Mesothelial cell of epicardium (in vitro differentiated cells): Measurements from ENCODE around the gene UNC5A. TPM values are rescaled to one million over a fixed set of nuclear protein-coding genes. Genes with fewer than 3 reads are reported as not detected.

Source experiments
- DNase-seq, 2 experiments: peaks; one replicate each; pipeline ENCODE4 v3.0.0; 2021; ENCODE audit warnings: low spot score in 2 of 2; ENCODE audit not compliant: unreplicated experiment in 2 of 2
- H3K27ac Mint-ChIP-seq: 2 replicates; pipeline ENCODE4 v1.8.0; 2021; ENCODE audit warnings: mixed read lengths
- H3K27me3 Mint-ChIP-seq: 2 replicates; pipeline ENCODE4 v1.8.0; 2021; ENCODE audit warnings: low read depth, mixed read lengths
- H3K36me3 Mint-ChIP-seq: 2 replicates; pipeline ENCODE4 v1.8.0; 2021; ENCODE audit warnings: mixed read lengths
- H3K4me1 Mint-ChIP-seq: 2 replicates; pipeline ENCODE4 v1.8.0; 2021; ENCODE audit warnings: mixed read lengths
- H3K4me3 Mint-ChIP-seq: 2 replicates; pipeline ENCODE4 v1.8.0; 2021; ENCODE audit warnings: mild to moderate bottlenecking, moderate library complexity, mixed read lengths
- H3K9me3 Mint-ChIP-seq: 2 replicates; pipeline ENCODE4 v1.8.0; 2021; ENCODE audit warnings: mixed read lengths
- total RNA-seq: library from RNA; stranded (reverse); gene quantifications from 3 replicates; pipeline ENCODE4 v1.2.1, GENCODE V29; 2021
- TF ChIP-seq, protein P1 (sequence below): fragments of 200-600 bp; sonication (generic); IDR thresholded peaks from one replicate; pipeline ENCODE4 v1.5.0; 2021; ENCODE audit warnings: antibody characterized with exemption; ENCODE audit not compliant: unreplicated experiment

The UNC5A gene
- total RNA-seq, 1 donor from 2014 or later, result not detected

DNA sequence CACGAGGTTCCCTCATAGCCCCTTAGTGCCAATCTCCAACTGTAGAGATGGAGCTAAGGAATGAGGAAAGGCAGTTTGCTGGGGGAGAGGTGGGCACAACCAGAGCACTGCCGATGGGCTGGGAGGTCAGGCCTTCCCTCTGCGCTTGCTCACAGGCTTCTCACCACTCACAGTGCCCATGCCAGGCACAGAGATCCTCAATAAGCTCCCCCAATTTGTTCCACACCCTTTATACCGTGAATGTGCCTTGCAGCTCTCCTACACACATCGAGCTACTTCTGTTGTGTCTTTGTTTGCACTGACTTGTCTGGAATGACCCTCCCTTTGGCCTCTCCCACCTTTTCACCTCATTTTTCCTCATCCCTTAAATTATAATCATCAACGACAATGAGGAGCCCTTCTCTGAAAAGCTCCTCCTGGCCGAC lies 90.4 kb downstream of the UNC5A start:
- Mint-ChIP-seq H3K27me3 (peaks cover 1% of the 10 kb centered on the region), H3K27ac (no peak overlapping the region), H3K4me1 (no peaks in the 10 kb centered on the region)

DNA sequence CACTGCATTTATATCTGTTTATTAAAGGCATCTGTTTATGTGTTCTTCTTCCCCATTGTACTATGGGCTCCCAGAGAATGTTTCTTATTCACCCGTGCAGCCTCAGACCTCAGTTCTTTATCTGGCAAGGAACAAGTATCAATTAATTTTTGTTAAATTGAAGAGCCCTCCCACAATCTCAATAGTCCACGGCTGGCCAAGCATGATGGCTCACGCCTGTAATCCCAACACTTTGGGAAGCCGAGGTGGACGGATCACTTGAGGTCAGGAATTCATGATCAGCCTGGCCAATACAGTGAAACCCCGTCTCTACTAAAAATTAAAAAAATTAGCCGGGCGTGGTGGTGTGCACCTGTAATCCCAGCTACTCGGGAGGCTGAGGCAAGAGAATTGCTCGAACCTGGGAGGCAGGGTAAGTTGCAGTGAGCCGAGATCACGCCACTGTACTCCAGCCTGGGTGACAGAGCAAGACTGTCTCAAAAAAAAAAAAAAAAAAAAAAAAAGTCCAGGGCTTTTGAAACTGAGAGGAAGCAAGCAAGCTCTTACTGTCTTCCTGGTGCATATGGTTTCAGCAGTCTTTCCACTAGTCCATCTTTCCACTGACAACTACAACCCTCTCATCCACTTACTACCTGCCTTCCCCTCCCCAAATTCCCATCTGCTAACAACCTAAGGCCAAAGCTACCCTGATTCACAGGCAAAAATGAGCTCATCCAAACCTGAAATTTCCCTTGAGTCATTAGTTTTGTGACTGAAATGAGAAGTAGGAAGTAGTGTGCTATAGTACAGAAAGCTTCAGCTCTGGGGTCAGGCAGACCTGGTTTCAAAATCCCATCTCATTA lies 91.1 kb downstream of the UNC5A start:
- Mint-ChIP-seq H3K9me3 (no peaks in the 10 kb centered on the region), H3K36me3 (peaks cover 27% of the 10 kb centered on the region), H3K4me3 (no peak overlapping the region), H3K27ac (no peak overlapping the region), H3K4me1 (no peaks in the 10 kb centered on the region), H3K27me3 (peaks cover 1% of the 10 kb centered on the region)
- no peak for DNase-seq
- TF ChIP-seq, protein P1, sequence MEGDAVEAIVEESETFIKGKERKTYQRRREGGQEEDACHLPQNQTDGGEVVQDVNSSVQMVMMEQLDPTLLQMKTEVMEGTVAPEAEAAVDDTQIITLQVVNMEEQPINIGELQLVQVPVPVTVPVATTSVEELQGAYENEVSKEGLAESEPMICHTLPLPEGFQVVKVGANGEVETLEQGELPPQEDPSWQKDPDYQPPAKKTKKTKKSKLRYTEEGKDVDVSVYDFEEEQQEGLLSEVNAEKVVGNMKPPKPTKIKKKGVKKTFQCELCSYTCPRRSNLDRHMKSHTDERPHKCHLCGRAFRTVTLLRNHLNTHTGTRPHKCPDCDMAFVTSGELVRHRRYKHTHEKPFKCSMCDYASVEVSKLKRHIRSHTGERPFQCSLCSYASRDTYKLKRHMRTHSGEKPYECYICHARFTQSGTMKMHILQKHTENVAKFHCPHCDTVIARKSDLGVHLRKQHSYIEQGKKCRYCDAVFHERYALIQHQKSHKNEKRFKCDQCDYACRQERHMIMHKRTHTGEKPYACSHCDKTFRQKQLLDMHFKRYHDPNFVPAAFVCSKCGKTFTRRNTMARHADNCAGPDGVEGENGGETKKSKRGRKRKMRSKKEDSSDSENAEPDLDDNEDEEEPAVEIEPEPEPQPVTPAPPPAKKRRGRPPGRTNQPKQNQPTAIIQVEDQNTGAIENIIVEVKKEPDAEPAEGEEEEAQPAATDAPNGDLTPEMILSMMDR, result no peak

More for the DNA sequence above, 90.4 kb downstream of the UNC5A start:
- H3K9me3 Mint-ChIP-seq, result no peaks in the 10 kb centered on the region
- H3K4me3 Mint-ChIP-seq, result no peak overlapping the region
- DNase-seq, result no peak
- TF ChIP-seq, protein P1, result no peak
- H3K36me3 Mint-ChIP-seq, result peaks cover 27% of the 10 kb centered on the region

DNA sequence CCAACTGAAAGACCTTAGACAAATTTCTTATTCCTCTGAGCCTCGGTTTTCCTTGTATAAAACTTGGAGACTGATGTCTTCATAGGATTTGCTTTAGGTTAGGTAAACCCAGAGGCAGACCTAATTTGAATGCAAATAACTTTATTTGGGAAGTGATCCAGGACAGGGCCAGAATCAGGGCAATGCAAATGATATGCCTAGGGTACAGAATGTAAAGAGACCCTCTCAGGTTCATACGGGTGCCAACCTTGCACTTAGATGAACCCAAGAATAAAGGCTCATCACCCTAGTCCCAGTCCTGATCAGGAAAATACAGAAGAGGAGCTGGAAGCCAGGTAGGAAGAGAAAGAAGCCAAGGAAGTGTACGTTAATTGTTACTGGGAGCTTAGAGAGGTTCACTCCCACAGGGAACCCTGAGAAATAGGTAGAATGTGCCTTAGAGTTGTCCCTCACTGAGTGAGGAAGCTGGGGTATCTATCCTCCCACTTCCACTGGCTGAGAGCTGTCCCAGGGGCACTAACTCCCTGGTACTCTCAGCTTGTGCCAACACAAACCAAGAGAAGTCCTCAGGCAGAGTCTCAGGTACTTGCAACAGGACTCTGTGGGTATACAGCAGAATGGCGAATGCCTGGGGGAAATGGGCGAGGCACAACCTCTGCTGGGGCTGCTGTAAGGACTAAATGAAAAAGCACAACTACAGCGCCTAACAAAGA lies 91.9 kb downstream of the UNC5A start:
- H3K36me3 Mint-ChIP-seq, result peaks cover 30% of the 10 kb centered on the region

DNA sequence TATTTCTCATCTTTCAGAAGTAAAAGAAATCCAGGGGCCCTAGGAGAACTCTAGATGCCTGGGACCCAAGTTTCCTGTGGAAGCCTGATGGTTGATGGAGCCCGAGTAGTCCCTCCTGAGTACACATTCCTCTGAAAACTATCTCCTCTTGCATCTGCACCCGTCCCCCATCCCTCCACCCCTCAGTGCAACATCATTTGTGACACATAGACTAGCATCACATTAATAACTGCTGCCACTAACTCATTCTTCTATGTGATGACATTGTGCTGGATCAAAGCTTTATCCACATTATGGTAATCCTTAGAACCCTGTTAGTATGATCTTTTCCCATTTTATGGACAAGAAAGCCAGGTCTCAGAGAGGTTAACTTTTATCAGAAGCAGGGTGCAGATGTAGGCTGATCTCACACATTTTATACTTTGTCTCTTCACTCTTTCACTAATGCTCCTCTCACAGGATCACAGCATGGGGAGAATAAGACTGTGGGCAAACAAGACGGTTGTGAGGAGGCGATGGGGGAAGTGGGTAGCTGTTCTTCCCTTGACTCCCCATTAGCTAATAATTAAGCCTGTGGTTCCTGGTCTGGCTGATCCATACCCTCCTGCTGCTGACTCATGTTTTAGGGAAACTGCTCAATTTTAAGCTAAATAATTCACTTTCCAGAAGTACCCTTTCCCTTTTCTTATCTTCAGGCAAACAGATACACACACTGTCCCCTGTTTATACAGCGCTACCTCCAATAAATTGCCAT lies 92.7 kb downstream of the UNC5A start:
- Mint-ChIP-seq H3K27me3 (no peaks in the 10 kb centered on the region), H3K4me1 (no peaks in the 10 kb centered on the region), H3K4me3 (no peak overlapping the region), H3K36me3 (peaks cover 30% of the 10 kb centered on the region), H3K9me3 (no peaks in the 10 kb centered on the region), H3K27ac (no peak overlapping the region)
- TF ChIP-seq, protein P1, result no peak
- no peak for DNase-seq

More for the DNA sequence above, 91.9 kb downstream of the UNC5A start:
- Mint-ChIP-seq H3K27ac (no peak overlapping the region), H3K27me3 (peaks cover 1% of the 10 kb centered on the region), H3K4me3 (no peak overlapping the region), H3K4me1 (no peaks in the 10 kb centered on the region), H3K9me3 (no peaks in the 10 kb centered on the region)
- DNase-seq, result no peak
- TF ChIP-seq, protein P1, result no peak

DNA sequence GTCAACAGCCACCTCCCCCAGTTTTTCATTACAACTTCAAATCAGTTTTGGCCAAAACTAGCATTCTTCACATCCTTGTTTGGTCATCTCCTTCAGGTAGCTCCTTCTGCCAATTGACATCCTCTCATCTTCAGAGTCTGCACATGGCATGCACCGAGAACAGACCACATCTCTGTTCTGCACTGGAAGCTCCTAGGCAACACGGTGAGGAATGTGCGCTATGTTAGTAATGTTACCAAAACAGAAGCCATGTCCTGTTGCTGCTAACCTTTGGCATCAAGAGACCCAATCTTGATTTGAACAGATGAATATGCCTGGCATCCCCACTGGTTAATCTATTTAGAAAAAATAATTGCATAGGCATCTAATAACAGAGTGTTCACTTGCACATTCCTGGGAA lies 93.9 kb downstream of the UNC5A start:
- no peak overlapping the region for H3K27ac Mint-ChIP-seq
- TF ChIP-seq, protein P1, result no peak

More for the DNA sequence above, 93.9 kb downstream of the UNC5A start:
- DNase-seq, result no peak
- no peaks in the 10 kb centered on the region for H3K27me3 Mint-ChIP-seq
- H3K9me3 Mint-ChIP-seq, result no peaks in the 10 kb centered on the region
- no peaks in the 10 kb centered on the region for H3K4me1 Mint-ChIP-seq
- H3K36me3 Mint-ChIP-seq, result peaks cover 33% of the 10 kb centered on the region
- H3K4me3 Mint-ChIP-seq, result no peak overlapping the region
